ENCODE results near the gene LMO7. TPM values are rescaled to one million over a fixed set of nuclear protein-coding genes. Genes with fewer than 3 reads are reported as not detected.
A peak's percentile ranks its signal among the peaks of the same experiment; 100 is the strongest.

Gene LMO7
- total and polyA plus RNA-seq, 2 experiments from 2014 or later: 139 to 232 TPM

DNA sequence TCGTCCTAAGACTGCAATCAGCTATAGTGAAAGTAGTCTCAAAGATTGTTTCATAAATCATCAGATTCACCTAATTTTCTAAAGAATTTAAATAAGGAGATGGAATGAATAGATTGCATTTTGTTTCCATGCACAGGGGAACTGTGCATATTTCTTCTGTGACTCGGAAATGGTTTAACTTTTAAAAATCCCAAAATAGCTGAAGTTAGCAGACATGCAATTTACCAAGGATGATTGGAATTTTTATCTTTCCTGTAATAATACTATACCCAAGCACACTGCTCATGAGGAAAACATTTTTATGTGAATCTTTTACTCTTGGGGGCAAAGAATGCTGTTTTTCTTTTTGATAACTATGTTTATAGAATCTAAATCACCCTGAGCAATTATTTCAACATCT lies 15.0 kb upstream of the LMO7 start:
- H3K27ac ChIP-seq: no peak overlapping the region
- no peaks in the 10 kb centered on the region for H3K4me1 ChIP-seq (ENCODE audit: low read depth)
- H3K27me3 ChIP-seq: no peaks in the 10 kb centered on the region
- no peak overlapping the region for H3K4me3 ChIP-seq
- TF ChIP-seq CTCF (IDR thresholded peaks at IDR 0.05; ENCODE audit: low read depth, low read length): no peak
- no peaks in the 10 kb centered on the region for H3K36me3 ChIP-seq
- DNase-seq (ENCODE audit: low read depth in 1 of 2, low spot score in 1 of 2): peak in 1 of 2 donors; percentile 37
- H3K9me3 ChIP-seq (ENCODE audit: low read depth): no peaks in the 10 kb centered on the region

- Histone ChIP-seq H3K9me3 (ENCODE audit: low read depth) (no peaks in the 10 kb centered on the region), H3K27me3 (no peaks in the 10 kb centered on the region), H3K4me3 (no peak overlapping the region), H3K36me3 (no peaks in the 10 kb centered on the region), H3K4me1 (ENCODE audit: low read depth) (no peaks in the 10 kb centered on the region), H3K27ac (no peak overlapping the region)
- no peak for DNase-seq (ENCODE audit: low read depth in 1 of 2, low spot score in 1 of 2)
- TF ChIP-seq CTCF (IDR thresholded peaks at IDR 0.05; ENCODE audit: low read depth, low read length): no peak
Measured at GRCh38 chr13:75628801-75629200, 7.3 kb upstream of the LMO7 start.

GRCh38 chr13:75633285-75633684 lies 2.8 kb upstream of the LMO7 start:
- H3K27ac ChIP-seq: no peak overlapping the region
- no peak overlapping the region for H3K4me3 ChIP-seq
- H3K27me3 ChIP-seq: peaks cover 41% of the 10 kb centered on the region
- DNase-seq (ENCODE audit: low read depth in 1 of 2, low spot score in 1 of 2): peak in 1 of 2 donors; percentile 88
- no peaks in the 10 kb centered on the region for H3K4me1 ChIP-seq (ENCODE audit: low read depth)
- no peaks in the 10 kb centered on the region for H3K9me3 ChIP-seq (ENCODE audit: low read depth)
- no peaks in the 10 kb centered on the region for H3K36me3 ChIP-seq
- no peak for TF ChIP-seq CTCF (IDR thresholded peaks at IDR 0.05; ENCODE audit: low read depth, low read length)

- Histone ChIP-seq H3K27ac (no peak overlapping the region), H3K27me3 (peaks cover 59% of the 10 kb centered on the region), H3K36me3 (no peaks in the 10 kb centered on the region), H3K4me3 (peak overlapping the region; percentile 43), H3K9me3 (ENCODE audit: low read depth) (no peaks in the 10 kb centered on the region), H3K4me1 (ENCODE audit: low read depth) (no peaks in the 10 kb centered on the region)
- DNase-seq (ENCODE audit: low read depth in 1 of 2, low spot score in 1 of 2): peak in 1 of 2 donors; percentile 17
- TF ChIP-seq CTCF (IDR thresholded peaks at IDR 0.05; ENCODE audit: low read depth, low read length): no peak
Measured at GRCh38 chr13:75635101-75635827, 866 bp upstream of the LMO7 start.

DNA sequence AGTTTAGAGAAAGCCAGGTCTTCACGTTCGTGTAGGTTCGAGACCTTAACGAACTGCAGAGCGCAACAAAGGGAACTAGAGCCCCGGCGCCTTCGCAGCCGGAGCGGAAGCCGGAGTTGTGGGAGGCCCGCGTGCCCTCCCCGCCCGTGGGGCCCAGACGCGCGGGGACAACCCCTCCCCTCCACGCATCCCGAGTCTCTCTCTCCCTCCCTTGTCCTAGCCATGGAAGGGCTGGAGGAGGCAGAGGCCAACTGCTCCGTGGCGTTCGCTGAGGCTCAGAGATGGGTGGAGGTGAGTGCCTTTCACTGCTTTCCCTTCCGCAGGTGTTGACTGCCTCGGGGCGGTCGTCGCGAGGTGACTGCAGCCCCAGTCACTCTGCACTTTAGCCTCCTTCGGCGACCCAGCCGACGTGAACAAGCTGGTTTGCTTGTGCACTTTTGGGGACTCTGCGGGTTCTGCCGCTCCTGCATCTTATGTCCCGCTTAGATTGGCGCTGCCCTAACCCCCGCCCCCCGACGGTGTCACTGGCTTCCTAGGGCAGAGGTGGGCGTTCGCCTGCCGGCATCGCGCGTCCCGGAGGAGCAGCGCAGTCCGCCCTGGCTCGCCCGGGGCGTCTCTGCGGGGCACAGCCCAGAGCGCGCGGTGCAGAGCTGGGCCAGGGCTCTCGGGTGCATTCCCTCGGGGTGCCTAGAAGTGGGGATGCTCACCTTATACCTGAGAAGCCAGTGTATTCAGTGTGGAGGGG lies 478 bp downstream of the LMO7 start:
- DNase-seq (ENCODE audit: low read depth in 1 of 2, low spot score in 1 of 2): peak; percentile 10 to 18
- Histone ChIP-seq H3K4me3 (peak overlapping the region; percentile 43), H3K36me3 (no peaks in the 10 kb centered on the region), H3K9me3 (ENCODE audit: low read depth) (no peaks in the 10 kb centered on the region), H3K27ac (no peak overlapping the region), H3K27me3 (peaks cover 68% of the 10 kb centered on the region), H3K4me1 (ENCODE audit: low read depth) (no peaks in the 10 kb centered on the region)
- no peak for TF ChIP-seq CTCF (IDR thresholded peaks at IDR 0.05; ENCODE audit: low read depth, low read length)

Data from cardiac muscle cell (in vitro differentiated cells and primary cell).